Hematopoietic multipotent progenitor cell treated with erythropoietin and hydrocortisone succinate and interleukin-3 and kit ligand, for 6 days (in vitro differentiated cells): ENCODE results near the gene TFRC.
A peak's percentile ranks its signal among the peaks of the same experiment; 100 is the strongest.
"Not testable (repeated sequence)": the region's sequence is repeated elsewhere in the genome, so short reads cannot be mapped to it uniquely, and the experiment has no call there.

Experiments used
- DNase-seq: peaks from one replicate; pipeline ENCODE4 v3.0.0-alpha.2; 2015

The TFRC gene

DNA sequence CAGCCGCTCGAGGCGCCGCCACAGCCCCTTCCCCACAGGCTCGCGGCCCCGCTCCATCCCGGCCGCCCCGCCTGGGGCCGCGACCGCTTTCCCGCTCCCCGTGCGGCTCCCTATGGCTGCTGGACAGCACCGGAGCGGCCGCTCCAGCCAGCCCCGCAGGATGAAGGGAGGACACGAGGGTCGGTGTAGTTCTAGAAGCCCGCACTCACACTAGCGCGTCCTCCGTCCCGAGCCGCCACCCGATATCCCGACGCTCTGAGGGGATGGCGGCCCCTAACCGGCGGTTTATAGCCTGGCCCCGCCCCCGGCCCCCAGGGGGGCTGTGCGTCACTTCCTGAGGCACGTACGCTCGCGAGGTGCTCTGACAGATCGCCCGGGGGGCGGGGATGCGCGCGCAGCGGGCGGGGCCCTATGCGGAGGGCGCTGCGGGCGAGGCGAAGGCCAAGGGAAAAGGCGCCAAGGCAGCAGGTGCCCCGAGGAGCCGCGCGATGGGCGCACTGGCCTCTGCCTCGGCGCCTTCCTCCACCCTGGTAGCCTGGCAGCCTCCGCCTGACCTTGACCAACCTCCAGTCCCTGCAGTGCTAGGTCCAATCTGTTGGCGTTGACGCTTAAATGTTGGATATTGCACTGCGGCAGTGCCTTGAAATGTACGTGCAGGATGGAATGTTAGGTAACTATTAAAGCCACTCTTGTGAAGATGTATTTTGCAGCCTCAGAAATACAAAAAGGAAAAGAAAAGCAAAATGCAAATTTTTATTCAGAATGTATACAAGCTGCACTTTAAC lies at the start of gene TFRC:
Gene TFRC, minus strand, starts transcription at position 257 of the 785 bp plus-strand sequence. CDS start 4,991 bp downstream, outside the sequence.
- peak; percentile 97 for DNase-seq

DNA sequence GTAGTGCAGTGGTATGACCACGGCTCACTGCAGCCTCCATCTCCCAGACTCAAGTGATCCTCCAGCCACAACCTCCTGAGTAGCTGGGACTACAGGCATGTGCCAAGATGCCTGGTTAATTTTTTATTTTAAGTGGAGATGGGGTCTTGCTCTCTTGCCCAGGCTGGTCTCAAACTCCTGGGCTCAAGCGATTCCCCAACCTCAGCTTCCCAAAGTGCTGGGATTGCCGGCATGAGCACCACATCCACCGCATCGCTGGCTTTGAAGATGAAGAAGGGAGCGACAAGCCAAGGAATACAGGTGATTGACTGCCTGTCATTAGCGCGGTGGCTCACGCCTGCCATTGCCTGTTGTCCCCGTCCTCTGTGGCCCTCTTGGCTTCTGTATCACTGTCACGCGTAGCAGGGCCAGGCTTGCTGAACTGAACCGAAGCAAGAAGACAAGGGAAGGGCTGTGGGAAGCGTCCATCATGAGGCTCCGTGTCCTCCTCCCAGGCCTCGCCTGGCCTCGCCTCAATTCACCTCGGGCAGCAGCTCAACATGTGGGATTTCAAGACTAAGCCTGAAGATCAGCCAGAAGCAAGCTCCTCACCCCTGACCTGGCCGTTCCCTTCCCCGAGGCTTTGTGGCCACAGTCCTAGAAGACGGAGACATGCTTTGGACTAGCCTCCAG lies 46.4 kb upstream of the TFRC start:
- DNase-seq: no peak

DNA sequence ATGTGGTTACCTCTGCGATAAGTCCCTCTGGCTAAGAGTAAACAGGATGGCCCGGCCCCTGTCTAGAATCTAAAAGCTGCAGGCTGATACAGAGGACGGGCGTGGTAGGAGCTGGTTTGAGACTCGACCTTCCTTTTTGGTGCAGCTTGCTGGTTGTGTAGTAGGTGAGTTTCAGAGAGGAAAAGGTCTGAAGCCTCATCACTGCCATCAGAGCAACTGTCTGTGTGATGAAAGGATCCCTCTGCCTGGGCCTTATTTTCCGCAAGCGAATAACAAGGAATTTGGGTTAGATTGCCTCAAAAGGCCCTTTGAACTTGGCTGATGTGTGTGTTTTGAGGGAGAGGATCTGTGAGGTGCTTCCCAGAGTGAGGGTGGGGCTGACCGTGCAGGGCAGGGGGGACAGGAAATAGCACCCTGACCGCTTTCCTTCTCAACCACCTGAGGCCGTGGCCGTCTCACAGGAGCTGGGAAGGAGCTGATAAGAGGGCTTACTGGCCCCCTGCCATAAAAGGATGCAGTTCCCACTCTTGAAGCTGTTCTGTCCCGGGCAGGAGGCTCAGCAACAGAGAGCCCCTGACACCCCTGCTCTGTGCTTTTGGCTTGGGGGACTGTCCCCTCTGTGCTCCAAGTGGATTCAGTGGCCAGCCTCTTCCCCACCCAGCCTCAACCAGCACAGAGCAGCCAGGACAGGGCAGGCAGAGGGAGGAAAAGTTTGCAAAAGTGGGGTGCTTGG lies 45.6 kb upstream of the TFRC start:
- DNase-seq: peak; percentile 97

DNA sequence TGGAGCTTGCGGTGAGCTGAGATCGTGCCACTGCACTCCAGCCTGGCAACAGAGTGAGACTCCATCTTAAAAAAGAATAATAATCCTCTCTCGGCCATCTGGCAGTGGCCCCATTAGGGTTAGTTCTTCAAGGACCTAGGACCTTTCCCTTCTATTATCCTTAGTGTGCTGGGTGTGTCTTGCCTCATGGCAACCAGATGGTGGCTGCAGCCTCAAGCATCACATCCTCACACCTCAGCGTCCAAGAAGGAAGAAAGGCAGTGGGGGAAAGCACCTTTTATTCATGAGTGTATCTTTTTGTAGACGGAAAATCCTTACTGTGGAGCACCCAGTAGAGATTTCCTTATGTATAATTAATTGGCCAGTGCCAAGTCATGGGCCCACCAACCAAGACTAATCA lies 42.7 kb upstream of the TFRC start:
- DNase-seq: no peak

DNA sequence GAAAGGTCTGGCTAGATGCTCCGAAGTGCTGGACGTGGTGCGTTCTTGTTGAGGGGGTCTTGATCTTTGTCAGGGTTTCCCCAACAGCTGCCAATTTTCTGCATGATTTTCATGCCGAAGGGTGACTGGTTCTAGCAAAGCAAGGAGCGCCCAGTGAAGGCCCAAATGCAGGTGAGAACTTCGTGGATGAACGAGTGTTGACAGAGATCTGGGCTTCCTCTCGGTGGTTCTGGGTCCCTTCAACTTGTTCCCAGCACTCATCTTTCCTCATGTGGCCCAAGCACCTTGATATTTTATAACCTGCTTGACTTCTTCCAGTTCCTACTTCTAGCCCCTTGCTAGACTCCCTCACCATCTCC lies 40.8 kb upstream of the TFRC start:
- no peak for DNase-seq

DNA sequence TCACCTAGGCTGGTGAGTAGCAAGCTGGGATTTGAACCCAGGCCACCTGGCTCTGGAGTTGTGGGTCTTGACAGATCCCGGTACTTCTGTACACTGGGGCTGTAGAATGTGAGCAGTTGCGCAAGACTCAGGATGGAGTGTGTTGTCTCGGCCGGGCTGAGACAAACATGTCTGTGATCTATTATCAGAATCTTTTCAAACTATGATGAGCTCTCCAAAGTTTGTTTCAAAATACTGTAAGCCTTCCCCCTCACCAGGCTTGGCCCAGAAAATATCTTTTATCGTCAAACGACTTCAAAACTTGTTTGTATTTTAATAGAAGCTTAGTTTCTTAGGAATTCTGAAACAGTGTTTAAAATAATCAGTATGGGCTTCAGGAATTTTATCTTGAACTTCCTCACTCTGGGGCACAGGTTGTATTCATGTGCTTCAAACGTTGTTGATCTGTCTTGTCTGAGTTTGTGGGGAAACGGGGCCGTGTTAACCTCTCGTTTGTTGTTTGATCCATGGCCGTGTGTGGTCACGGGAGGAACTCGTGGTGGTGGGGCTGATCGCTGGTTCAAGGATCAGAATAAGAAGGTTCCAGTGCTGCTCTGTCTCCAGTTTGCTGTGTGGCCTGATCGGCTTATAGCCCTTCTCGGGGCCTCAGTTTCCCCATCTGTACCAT lies 40.3 kb upstream of the TFRC start:
- DNase-seq: peak; percentile 73

DNA sequence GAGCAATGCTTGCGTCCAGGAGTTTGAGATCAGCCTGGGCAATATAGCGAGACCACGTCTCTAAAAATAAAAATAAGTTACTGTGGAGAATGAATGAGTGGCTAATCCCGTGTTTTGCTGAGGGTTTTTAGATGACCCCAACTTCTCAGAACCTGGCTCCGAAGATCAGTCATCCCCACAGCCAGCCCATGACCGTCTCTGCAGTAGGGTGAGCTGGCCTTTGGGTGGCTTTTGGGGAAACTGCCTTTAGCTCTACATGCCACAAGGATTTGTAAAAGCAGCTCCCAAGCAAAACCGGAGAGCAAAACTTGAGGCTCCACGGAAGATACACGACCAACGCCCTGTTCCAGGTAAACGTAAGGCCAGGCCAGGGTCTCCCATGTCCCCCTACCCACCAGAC lies 39.2 kb upstream of the TFRC start:
- DNase-seq: no peak

DNA sequence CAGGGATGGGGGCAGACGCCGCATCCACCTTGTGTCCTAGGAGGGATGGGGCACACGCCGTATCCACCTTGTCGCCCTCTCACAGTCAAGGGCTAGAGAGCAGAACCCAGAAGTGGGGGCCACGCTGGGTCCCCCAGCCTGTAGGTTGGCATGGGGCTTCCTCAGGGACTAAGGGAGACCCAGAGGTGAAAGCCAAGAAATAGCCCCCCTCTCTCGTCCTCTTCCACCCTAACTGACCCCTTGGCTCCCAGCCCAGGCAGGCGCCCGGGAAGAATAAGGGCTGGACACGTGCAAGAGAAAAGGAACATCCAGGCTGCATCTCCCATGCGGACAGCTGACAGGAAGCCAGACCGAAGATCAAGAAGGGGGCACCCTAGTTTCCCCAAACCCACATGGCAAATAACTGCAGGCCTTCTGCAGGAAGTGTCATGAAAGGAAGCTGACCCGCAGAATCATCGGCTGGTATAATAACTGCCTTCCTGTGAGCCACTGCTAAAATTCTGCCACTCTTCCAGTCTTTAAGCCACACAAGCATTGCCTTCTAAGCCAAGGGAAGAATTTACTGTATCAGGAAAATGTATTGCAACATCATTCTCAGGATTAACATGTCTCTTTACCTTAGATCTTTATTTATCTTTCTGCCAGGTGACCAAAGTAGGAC lies 38.5 kb upstream of the TFRC start:
- peak; percentile 74 for DNase-seq

DNA sequence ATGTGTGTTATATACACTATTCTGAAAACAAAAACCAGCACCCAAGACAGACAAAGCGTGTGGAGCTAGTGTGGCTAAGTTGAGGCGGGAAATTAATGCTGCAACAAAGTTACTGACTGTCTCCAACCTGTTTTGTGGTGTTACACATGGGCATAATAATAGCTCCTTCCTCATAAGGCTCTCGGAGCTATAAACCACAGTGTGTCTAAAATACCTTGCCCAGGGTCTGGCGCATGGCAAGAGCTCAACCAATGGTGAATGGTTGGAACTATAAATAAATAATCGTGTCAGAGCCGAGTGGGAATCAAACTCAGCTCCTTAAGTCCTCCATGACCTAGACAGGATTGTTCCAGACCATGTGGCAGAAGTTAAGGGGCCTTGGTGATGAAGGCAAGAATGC lies 35.9 kb upstream of the TFRC start:
- peak; percentile 55 for DNase-seq

DNA sequence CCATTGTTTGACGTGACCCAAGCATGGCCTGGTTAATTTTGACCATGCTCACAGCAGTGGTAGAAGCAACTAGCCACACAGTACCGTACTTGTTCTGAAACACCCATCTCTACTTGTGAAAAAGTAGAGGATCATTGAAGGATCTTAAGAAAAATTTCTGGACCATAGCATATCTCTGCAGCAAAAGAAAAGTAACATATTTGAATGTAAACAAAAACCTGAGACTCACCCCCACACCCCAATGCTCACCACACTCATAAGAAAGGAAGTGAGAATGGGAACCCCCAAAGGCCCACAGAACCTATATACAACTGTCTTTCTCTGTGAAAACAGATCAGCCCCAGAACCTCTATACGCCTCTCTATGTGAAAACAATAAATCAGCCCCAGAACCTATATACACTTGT lies 33.8 kb upstream of the TFRC start:
- no peak for DNase-seq

DNA sequence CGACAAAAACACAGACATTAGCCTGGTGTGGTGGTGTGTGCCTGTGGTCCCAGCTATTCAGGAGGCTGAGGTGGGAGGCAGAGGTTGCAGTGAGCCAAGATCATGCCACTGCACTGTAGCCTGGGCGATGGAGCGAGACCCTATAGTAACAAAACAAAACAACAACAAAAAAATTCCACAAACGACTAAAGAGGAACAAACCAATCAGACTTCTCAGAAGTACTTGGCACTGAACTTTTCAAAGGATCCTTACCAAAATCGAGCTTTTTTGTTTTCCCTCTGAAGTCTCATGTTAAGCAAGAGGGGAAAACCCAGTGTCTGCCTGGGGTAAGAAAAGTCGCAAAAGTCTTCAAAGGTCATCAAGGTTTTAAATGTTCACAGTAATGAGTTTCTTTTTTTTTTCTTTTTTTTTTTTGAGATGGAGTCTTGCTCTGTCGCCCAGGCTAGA lies 30.1 kb upstream of the TFRC start:
- DNase-seq: no peak

DNA sequence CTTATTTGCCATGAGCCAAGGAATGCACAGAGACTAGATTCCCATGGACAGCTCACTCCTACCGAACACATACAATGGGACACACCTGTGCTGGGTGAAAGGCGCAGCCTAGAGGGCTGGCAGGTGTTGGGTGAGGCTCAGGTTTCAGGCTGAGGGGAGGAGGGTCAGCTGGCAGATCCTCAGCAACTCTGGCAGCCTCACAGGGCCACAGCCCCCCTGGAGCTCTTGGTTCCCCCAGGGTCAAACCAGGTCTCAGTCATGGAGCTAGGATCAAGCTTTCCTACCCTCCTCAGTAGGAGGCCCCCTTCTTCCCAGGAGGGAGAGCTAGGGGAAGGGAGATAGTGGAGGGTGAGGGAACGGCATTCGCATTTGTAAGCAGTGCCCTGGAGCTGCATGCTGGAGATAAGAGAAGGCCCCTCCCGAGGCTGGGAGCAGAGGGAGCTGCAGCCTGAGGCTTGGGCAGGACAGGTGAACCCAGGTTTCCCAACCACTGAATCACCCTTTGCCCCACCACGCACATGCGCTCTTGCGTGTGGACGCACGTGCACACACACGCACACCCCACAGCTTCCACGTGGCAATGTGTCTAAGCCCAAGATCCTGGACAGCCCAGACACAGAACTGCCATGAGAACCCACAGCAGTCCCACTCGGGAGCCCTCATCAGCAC lies 26.3 kb upstream of the TFRC start:
- peak; percentile 86 for DNase-seq

DNA sequence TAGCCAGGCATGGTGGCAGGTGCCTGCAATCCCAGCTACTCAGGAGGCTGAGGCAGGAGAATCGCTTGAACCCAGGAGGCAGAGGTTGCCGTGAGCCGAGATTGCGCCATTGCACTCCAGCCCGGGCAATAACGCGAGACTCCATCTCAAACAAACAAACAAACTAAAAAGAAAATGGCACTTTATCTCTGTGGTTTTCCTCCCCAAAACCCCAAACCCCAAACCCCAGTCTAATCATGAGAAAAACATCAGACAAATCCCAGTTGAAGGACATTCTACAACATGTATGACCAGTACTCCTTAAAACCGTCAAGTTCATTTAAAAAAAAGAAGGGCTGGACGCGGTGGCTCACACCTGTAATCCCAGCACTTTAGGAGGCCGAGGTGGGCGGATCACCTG lies 22.8 kb upstream of the TFRC start:
- DNase-seq: peak; percentile 55

DNA sequence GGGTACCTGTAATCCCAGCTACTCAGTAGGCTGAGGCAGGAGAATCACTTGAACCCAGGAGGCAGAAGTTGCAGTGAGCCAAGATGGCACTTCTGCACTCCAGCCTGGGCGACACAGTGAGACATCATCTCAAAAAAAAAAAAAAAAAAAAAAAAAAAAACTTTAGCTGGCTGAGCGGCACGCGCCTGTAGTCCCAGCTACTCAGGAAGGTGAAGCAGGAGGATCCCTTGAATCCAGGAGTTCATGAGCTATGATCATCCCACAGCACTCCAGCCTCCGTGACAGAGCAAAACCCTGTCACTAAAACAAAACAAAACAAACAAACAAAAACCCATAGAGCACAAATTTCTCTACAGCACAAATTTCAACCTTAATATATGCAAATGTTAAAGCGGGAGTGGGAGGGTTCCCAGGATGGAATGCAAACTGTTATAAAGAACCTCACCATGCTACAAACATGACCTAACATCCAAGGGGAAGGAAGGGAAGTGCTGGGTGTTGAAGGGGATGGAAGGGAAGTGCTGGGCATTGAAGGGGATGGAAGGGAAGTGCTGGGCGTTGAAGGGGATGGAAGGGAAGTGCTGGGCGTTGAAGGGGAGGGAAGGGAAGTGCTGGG lies 16.6 kb upstream of the TFRC start:
- DNase-seq: not testable (repeated sequence)

DNA sequence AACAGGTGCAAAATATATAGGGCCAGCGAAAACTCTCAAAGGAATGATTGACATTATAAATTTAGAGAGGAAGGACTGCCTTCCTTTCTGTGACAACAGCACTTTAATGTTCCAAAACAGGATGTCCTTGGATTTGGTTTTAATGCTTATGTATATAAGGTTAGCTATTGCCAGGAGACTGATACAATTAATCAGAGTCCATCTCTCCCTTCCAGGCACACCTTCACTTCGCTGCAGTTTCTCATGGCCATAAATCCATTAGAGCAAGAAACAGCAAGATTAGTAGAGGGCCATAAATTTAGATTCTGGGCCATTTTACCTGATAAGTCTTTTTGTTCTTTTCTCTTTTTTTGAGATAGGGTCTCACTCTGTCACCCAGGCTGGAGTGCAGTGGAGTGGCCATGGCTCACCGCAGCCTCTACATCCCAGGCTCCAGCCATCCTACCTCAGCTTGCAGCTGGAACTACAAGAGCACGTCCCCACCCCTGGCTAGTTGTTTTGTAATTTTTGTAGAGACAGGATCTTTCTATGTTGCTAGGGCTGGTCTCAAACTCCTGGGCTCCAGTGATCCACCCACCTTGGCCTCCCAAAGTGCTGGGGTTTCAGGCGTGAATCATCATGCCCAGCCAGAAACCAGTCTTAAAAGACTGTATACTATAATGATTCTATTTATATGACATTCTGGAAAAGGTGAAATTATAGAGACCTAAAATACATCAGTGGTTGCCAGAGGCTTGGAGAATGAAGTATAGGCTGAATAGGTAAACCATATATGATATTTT lies 15.7 kb upstream of the TFRC start:
- no peak for DNase-seq

DNA sequence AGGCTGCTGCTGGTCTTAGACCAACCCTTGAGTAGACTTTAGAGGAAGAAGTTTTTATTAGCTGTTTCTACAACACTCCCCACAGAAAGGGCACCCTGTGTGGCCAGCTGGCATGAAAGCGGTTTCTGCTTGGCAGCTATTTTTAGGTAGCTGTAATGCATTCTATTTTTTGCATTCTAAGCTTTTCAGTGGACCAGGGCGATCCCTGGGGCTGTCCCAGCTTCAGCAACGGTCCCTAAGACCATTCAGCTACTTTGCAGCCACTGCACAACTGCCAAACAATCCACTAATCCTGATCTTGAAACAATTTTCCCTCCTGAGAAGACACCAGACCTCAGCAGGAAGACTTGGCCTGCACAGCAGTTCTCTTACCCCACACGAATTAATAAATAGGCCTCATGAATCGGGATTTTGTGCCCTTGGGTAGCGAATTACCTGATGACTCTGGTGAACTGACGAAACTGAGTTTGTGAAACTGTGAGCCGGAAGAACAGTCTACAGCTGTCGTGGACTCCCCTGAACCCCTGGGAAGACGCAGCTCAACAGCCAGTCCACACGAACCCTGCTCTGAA lies 14.6 kb upstream of the TFRC start:
- DNase-seq: peak; percentile 54

DNA sequence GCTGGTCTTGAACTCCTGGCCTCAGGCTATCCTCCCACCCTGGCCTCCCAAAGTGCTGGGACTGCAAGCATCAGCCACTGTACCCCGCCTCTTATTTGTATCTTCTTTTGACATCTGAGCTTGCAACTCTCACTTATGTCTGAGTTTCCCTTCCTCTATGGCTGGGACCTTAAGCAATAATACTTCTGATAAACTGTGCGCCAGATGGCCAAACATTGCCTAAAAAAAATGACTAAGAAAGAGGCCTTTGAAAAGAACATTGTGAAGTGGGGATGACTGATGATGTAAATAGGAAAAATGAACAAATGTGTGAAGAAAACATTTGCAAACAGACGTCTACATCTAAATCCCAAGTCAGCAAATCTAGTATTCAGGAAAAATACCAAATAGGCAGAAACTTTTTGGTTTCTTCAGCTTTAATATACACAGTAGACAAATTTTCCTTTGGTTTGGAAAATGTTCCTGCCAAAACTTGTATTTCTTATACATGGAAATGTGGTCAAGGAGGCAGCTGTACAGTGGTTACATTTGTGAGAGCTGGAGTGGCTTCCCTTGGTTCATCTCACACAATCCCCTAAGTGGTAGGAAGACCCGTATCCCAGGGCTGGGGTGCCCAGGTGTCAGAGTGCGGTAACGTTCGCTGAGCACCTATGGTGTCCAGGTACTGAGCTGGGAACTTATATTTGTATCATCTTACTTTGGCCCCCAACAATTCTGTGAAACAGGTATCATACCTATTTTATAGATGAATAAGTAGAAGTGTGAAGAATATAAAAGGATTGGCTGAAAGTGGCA lies 11.6 kb upstream of the TFRC start:
- DNase-seq: peak; percentile 75

DNA sequence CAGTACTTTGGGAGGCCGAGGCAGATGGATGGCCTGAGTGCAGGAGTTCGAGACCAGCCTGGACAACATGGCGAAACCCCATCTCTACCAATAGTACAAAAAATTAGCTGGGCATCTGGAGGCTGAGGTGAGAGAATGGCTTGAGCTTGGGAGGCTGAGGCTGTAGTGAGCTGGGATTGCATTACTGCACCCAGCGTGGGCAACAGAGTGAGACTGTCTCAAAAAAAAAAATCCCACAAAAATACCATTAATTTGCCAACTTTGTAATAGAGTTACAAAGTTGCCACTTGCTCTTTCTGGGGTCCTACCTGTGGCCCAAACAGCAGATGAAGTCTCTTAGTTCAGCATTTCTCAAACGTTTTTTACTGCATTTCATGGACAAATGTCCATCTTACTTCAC lies 6.0 kb upstream of the TFRC start:
- DNase-seq: no peak

DNA sequence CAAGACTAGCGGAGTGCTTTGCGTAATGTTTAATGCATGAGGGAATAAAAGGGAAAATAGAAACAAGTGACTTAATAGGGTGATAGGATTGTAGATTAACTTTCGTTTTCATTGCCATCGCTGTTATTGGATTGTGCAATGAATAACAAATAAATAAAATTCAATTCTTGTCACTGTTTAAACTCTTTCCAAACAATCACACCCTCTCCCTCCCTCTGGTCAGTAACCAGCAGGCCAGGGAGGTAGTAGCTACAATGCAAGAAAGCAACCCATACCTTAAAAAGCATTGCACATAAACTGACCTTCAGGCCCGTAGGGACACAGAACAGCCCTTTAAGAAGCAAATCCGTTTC lies 705 bp upstream of the TFRC start:
- DNase-seq: peak; percentile 56
